SH-SY5Y (cell line): ENCODE data around the gene CLSTN2.
A peak's percentile ranks its signal among the peaks of the same experiment; 100 is the strongest.

ENCODE experiments used
- GATA2 ChIP-seq: IDR thresholded peaks from 2 replicates; pipeline ENCODE4 v1.6.1; 2011; ENCODE audit warnings: mild to moderate bottlenecking, low read depth, low read length
- GATA3 ChIP-seq: IDR thresholded peaks from 2 replicates; pipeline ENCODE4 v1.6.1; 2011; ENCODE audit warnings: low read depth, mild to moderate bottlenecking, low read length, moderate library complexity

CLSTN2 gene

GRCh38 chr3:140006331-140006730 lies 71.3 kb downstream of the CLSTN2 start:
- TF ChIP-seq GATA2 (no peak), GATA3 (no peak)

- TF ChIP-seq GATA3 = no peak
- no peak for TF ChIP-seq GATA2
Observed at GRCh38 chr3:140007081-140007480, 72.1 kb downstream of the CLSTN2 start.

GRCh38 chr3:140007911-140008869 lies 73.2 kb downstream of the CLSTN2 start:
- no peak for TF ChIP-seq GATA3
- no peak for TF ChIP-seq GATA2

DNA sequence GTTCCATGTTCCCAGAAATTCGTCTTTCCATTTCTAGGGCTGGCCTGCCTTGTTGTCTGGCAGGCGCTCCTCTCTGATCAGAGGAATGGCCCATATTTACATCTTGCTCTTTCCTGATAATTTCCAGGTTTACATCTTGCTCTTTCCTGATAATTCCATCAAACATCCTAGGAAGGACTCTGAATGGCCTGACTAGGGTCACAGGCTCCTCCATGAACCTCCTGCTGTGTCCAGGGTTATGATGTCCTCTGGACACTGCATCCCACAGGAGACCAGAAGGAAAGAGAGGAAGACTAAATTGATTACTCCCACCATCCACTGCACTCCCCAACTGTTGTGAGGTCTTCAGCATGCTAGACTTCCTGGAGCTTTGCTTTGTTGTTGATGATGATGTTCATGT lies 75.4 kb downstream of the CLSTN2 start:
- TF ChIP-seq GATA3 (no peak), GATA2 (no peak)

DNA sequence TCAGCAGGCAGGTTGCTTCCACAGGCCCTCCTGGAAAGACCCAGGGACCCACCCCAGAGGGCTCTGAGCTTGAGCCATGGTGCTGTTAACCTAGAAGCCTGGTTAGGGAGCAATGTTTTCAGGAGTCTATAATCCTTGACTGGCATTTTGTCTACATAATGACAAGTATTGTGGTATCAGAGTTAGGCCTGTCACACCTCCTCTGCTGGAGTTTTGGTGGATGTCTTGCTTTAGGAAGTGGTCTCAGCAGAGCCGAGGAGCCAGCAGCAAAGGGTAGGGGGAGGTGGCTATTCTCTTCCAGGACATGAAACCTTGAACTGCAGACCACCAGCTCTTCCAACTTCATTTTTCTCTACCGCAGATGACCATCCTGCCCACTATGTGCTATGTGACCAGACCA lies 76.1 kb downstream of the CLSTN2 start:
- no peak for TF ChIP-seq GATA2

- TF ChIP-seq GATA3 = no peak
- no peak for TF ChIP-seq GATA2
Observed at GRCh38 chr3:140011611-140012277, 76.8 kb downstream of the CLSTN2 start.

GRCh38 chr3:140013220-140013619 lies 78.2 kb downstream of the CLSTN2 start:
- TF ChIP-seq GATA3 (no peak), GATA2 (no peak)

- no peak for TF ChIP-seq GATA2
- no peak for TF ChIP-seq GATA3
Observed at GRCh38 chr3:140014831-140015495, 80.0 kb downstream of the CLSTN2 start.

- TF ChIP-seq GATA3 (no peak), GATA2 (no peak)
Observed at GRCh38 chr3:140015741-140016140, 80.8 kb downstream of the CLSTN2 start.

GRCh38 chr3:140018556-140018955 lies 83.6 kb downstream of the CLSTN2 start:
- TF ChIP-seq GATA3 (no peak), GATA2 (no peak)

DNA sequence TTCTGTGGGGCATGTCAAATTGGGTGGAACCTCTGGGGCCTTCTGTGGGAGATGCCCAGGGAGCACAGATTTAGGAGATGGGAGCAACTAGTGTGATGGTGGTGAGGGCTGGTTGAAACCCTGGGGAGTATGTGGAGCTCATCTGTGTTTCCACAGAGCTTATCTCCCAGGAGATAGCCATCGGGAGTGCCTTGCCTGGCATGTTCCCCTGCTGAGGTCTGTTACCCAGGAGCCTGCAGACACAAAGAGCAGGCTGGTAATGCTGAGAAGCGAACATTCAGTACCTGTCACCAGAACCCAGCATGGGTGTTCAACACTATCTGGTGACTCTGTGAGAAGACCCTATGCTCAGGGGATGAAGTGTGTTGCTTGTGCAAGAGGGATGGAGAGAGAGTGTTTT lies 85.0 kb downstream of the CLSTN2 start:
- TF ChIP-seq GATA2 = peak; percentile 99
- peak; percentile 97 for TF ChIP-seq GATA3

- TF ChIP-seq GATA2 (no peak), GATA3 (no peak)
Observed at GRCh38 chr3:140020541-140020940, 85.6 kb downstream of the CLSTN2 start.

GRCh38 chr3:140021269-140021668 lies 86.3 kb downstream of the CLSTN2 start:
- TF ChIP-seq GATA3 = no peak
- TF ChIP-seq GATA2 = no peak

DNA sequence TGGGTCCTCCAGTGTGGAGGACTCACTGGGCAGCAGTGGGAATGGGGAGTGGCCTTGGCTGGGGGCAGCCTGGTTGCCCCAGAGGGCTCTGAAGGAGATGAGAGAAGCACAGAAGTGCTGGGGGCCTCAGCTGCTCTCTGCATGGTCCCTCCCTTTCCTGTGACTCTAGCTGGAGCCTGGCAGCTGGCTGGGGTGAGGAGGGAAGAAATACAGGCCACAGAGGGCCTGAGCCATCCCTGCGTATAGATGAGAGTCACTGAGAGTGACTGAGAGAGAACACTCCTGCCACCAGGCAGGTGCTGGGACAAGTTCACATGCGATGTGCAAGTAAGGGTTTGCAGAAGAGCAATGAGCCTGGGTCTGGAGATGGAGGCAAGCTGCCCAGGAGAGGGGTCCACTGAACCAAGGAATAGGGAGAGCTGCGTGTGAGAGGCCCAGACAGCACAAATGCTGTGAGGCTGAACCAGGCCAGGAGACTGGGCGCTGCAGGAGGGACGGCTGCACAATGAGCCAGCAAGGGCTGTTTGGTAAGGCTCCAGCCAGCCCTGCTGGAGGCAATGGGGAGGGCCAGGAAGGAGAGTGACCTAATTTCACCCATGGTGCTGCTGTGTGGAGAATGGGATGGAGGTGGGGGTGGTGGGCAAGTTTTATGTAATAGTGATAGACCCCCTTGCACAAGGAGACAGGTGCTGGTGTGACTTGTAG lies 87.2 kb downstream of the CLSTN2 start:
- no peak for TF ChIP-seq GATA2
